WI38 (cell line): ENCODE data around the gene CIAO2A.
"Not testable (repeated sequence)": the region's sequence is repeated elsewhere in the genome, so short reads cannot be mapped to it uniquely, and the experiment has no call there.

Experiments used
- H3K4me3 ChIP-seq: 2 replicates; pipeline ENCODE4 v1.5.1; 2011; ENCODE audit warnings: low read depth, mild to moderate bottlenecking, control low read depth, low read length
- TF ChIP-seq, protein P1 (sequence below): IDR thresholded peaks from 2 replicates; pipeline ENCODE4 v1.5.1; 2012; ENCODE audit warnings: low read depth, mild to moderate bottlenecking, control low read depth, low read length

The CIAO2A gene

GRCh38 chr15:64110950-64111678 is 17.5 kb upstream of the CIAO2A start:
- H3K4me3 ChIP-seq = no peak overlapping the region
- TF ChIP-seq, protein P1, sequence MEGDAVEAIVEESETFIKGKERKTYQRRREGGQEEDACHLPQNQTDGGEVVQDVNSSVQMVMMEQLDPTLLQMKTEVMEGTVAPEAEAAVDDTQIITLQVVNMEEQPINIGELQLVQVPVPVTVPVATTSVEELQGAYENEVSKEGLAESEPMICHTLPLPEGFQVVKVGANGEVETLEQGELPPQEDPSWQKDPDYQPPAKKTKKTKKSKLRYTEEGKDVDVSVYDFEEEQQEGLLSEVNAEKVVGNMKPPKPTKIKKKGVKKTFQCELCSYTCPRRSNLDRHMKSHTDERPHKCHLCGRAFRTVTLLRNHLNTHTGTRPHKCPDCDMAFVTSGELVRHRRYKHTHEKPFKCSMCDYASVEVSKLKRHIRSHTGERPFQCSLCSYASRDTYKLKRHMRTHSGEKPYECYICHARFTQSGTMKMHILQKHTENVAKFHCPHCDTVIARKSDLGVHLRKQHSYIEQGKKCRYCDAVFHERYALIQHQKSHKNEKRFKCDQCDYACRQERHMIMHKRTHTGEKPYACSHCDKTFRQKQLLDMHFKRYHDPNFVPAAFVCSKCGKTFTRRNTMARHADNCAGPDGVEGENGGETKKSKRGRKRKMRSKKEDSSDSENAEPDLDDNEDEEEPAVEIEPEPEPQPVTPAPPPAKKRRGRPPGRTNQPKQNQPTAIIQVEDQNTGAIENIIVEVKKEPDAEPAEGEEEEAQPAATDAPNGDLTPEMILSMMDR = no peak

GRCh38 chr15:64110108-64110701 is 16.6 kb upstream of the CIAO2A start:
- H3K4me3 ChIP-seq = not testable (repeated sequence)

DNA sequence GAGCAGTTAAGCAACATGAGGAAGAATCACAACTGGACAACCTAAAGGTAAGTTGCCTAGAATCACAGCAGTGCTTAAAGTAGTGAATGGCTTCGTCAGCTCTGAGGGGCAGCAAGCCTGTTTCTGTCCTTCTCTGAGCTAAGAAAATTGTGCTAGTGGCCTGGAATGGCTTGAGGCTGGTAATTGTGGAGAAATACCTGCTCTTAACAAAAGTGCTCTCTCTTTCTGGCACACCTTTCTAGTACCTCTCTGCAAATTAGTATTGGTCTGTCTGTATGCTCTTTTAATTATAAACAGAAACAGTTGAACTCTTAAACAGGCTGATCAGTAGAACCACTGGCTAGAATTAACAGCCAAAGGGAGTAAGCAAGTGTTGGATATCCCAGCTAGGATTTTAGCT is 13.7 kb upstream of the CIAO2A start:
- TF ChIP-seq, protein P1 = no peak
- no peak overlapping the region for H3K4me3 ChIP-seq

- TF ChIP-seq, protein P1 = no peak
- no peak overlapping the region for H3K4me3 ChIP-seq
Measured at GRCh38 chr15:64105113-64105704, 11.6 kb upstream of the CIAO2A start.

DNA sequence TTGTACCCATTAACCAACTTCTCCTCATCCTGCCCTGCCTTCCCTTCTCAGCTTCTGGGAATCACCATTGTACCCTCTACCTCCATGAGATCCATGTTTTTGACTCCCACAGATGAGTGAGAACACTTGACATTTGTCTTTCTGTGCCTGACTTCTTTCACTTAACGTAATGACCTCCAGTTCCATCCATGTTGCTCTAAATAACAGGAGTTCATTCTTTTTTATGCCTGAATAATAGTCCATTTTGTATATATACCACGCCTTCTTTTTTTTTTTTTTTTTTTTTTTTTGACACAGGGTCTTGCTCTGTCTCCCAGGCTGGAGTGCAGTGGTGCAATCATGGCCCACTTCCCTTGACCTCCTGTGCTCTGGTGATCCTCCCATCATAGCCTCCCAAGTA is 8.9 kb upstream of the CIAO2A start:
- no peak overlapping the region for H3K4me3 ChIP-seq
- TF ChIP-seq, protein P1 = no peak

GRCh38 chr15:64100958-64101357 is 7.3 kb upstream of the CIAO2A start:
- TF ChIP-seq, protein P1 = no peak
- H3K4me3 ChIP-seq = no peak overlapping the region

DNA sequence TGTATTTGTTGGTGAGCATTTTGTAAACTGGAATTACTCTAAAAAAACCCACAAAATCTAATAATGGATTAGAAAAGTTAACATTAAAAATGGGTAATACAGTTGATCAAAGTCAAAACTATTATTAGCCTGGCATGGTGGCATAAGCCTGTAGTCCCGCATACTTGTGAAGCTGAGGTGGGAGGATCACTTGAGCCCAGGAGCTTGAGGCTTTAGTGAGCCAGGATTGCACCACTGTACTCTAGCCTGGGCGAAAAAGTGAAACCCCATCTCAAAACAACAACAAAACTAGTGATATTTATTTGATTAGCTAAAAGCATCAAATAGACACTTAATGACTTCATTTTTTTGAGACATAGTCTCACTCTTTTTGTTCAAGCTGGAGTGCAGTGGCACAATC is 5.7 kb upstream of the CIAO2A start:
- TF ChIP-seq, protein P1 = no peak
- no peak overlapping the region for H3K4me3 ChIP-seq
